Upper lobe of left lung (tissue), 4 donors: ENCODE data around the gene SEPTIN1.

Experiments used
- CTCF ChIP-seq, 6 experiments: fragments of 450-650 bp in 4 of 6; fragments of 200-600 bp in 2 of 6; sonication (generic) in 2 of 6; IDR thresholded peaks; one replicate each; pipeline ENCODE4 v1.5.1; 2016 to 2019; ENCODE audit warnings: antibody characterized with exemption in 6 of 6
- POLR2A ChIP-seq, 4 donors: fragments of 450-650 bp; IDR thresholded peaks; one replicate each; pipeline ENCODE4 v1.5.1; 2016 to 2017; ENCODE audit warnings: antibody characterized with exemption in 4 of 4, mild to moderate bottlenecking in 2 of 4
- POLR2AphosphoS5 ChIP-seq, 2 donors: sonication (generic); formaldehyde crosslinking; IDR thresholded peaks; one replicate each; pipeline ENCODE4 v1.5.1; 2017; ENCODE audit warnings: antibody characterized with exemption in 2 of 2

GRCh38 chr16:30361180-30361579 lies 21.2 kb downstream of the SEPTIN1 start:
- no peak for TF ChIP-seq CTCF (IDR thresholded peaks at IDR 0.05)
- no peak for TF ChIP-seq POLR2AphosphoS5 (IDR thresholded peaks at IDR 0.05)
- no peak for TF ChIP-seq POLR2A (IDR thresholded peaks at IDR 0.05)
